ENCODE data around the gene TEX14.
"Not testable (repeated sequence)": the region's sequence is repeated elsewhere in the genome, so short reads cannot be mapped to it uniquely, and the experiment has no call there.

The TEX14 gene

DNA sequence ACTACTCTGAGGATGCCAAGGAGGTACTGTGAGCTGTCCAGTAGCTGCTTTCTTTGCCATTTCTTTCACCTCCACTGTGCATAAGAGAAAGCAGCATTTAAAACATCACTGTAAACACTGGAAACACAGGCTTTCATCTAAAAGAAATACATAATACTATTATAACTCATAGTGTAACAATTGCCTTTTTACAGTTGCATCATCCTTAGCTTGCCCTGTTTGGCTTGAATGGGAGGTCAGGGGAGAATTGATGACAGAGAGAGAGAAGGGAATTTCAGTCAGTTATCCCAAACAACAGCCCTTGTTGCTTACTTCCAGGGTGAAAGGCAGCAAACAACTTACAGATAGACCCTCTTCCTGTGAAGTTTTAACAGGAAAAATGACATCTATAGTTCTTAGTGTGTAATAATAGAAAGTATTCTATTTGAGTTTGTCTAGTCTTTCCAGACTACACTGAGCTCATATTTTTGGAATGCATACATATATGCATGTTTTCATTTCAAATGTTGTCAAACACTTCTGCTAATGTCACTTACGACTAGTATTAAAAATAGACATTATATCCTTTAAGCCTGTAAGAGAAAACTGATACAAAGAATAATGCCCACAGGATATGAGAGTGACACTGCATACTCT is 105.7 kb downstream of the TEX14 start:
- Histone ChIP-seq H3K27me3 (no peaks in the 10 kb centered on the region), H3K27ac (no peak overlapping the region), H3K4me3 (no peak overlapping the region), H3K36me3 (no peaks in the 10 kb centered on the region), H3K9me3 (replicated peaks in 1 of 11) (peaks cover 0 to 3% (median 0%) of the 10 kb centered on the region in 11 experiments; a peak in 1 of 22 replicates), H3K4me2 (no peak overlapping the region), H3K9ac (no peak overlapping the region), H4K20me1 (no peaks in the 10 kb centered on the region), H3K4me1 (peaks cover 0 to 11% (median 6%) of the 10 kb centered on the region in 10 experiments; a peak in 6 of 20 replicates)
- TF ChIP-seq Cebpa-rat (IDR thresholded peaks at IDR 0.05): no peak

DNA sequence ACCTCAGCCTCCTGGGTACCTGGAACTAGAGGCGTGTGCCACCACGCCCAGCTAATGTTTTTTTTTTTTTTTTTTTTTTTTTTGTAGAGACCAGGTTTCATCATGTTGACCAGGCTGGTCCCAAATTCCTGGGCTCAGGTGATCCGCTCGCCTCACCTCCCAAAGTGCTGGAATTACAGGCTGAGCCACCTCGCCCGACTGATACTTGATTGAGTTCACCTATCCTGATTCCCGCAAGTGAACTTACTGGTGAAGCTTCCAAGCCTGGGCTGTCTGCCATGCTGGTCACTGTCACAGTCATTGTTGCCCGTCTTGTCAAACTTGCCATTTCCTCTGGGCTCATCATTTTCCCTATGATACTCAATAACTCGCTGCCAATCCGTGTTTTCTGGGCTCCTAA is 106.3 kb downstream of the TEX14 start:
- H3K4me1 ChIP-seq: peaks cover 0 to 10% (median 6%) of the 10 kb centered on the region in 10 experiments; a peak in 6 of 20 replicates
- no peaks in the 10 kb centered on the region for H3K27me3 ChIP-seq
- H3K9ac ChIP-seq: no peak overlapping the region
- H3K4me3 ChIP-seq: no peak overlapping the region
- no peak for TF ChIP-seq Cebpa-rat (IDR thresholded peaks at IDR 0.05)
- H3K9me3 ChIP-seq (replicated peaks in 1 of 11): peaks cover 0 to 4% (median 0%) of the 10 kb centered on the region in 11 experiments; a peak in 1 of 22 replicates
- H4K20me1 ChIP-seq: no peaks in the 10 kb centered on the region
- H3K36me3 ChIP-seq: no peaks in the 10 kb centered on the region
- no peak overlapping the region for H3K4me2 ChIP-seq
- no peak overlapping the region for H3K27ac ChIP-seq

DNA sequence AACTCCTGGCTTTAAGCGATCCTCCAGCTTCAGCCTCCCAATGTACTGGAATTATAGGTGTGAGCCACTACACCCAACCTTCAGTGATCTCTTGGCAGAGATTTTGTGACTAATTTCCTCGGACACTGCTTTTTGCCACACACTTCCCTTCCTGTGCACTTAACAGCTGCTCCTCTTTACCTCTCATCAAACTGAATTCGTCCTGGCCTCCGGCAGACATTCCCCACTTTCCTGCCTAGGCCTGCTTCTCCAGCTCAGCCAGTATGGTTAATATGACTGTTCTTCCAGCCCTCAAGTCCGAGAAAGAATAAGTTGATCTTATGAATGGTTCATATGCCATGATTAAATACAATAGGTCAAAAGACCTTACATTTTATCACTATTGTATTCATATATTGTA is 108.4 kb downstream of the TEX14 start:
- no peak overlapping the region for H3K4me2 ChIP-seq
- H3K9me3 ChIP-seq (replicated peaks in 1 of 11): peaks cover 0 to 4% (median 0%) of the 10 kb centered on the region in 11 experiments; a peak in 1 of 22 replicates
- no peak for TF ChIP-seq Cebpa-rat (IDR thresholded peaks at IDR 0.05)
- no peaks in the 10 kb centered on the region for H3K27me3 ChIP-seq
- H3K36me3 ChIP-seq: no peaks in the 10 kb centered on the region
- H4K20me1 ChIP-seq: no peaks in the 10 kb centered on the region
- H3K9ac ChIP-seq: no peak overlapping the region
- no peak overlapping the region for H3K4me3 ChIP-seq
- no peaks in the 10 kb centered on the region for H3K4me1 ChIP-seq
- H3K27ac ChIP-seq: no peak overlapping the region

DNA sequence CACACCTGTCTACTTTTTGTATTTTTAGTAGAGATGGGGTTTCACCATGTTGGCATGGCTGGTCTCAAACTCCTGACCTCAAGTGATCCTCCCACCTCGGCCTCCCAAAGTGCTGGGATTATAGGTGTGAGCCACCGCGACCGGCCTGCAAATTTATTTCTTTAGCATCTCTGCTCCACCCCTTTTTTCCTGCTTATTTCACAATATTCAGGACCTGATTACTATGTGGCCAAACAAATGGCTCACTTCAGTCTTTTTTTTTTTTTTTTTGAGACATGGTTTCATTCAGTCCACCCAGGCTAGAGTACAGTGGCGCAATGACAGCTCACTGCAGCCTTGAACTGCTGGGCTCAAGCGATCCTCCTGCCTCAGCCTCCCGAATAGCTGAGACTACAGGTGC is 109.1 kb downstream of the TEX14 start:
- H3K36me3 ChIP-seq; H3K9ac ChIP-seq; H3K9me3 ChIP-seq (replicated peaks in 1 of 11); H3K27me3 ChIP-seq; H4K20me1 ChIP-seq; H3K4me1 ChIP-seq; H3K4me3 ChIP-seq; H3K4me2 ChIP-seq; H3K27ac ChIP-seq: not testable (repeated sequence)
- TF ChIP-seq Cebpa-rat (IDR thresholded peaks at IDR 0.05): peak in 10 of 11 experiments; percentile 7 to 88 (median 50); a peak in 11 of 22 replicates

DNA sequence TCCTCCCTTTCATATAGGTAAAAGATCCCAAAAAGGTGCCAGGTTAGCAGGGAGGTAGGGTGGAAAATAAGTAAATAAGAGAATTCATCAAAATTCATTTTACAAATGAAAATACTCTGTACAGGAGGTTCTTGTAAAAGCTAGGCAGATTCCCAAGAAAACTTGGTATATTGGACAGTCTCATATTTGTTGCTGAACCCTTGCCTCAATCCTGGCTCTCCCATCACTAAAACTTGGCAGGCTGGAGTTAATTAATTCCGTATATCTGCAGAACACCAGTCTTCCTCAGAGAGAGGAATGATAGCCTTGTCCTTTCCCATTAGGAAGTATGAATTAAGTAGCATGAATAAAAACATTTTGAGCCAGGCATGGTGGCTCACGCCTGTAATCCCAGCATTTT is 111.2 kb downstream of the TEX14 start:
- peaks cover 0 to 4% (median 0%) of the 10 kb centered on the region in 11 experiments; a peak in 1 of 22 replicates for H3K9me3 ChIP-seq (replicated peaks in 1 of 11)
- no peak for TF ChIP-seq Cebpa-rat (IDR thresholded peaks at IDR 0.05)
- peaks cover 0 to 2% (median under 1%) of the 10 kb centered on the region in 10 experiments; a peak in 6 of 20 replicates for H3K4me1 ChIP-seq
- H3K27ac ChIP-seq: no peak overlapping the region
- no peaks in the 10 kb centered on the region for H3K36me3 ChIP-seq
- H3K9ac ChIP-seq: no peak overlapping the region
- no peaks in the 10 kb centered on the region for H4K20me1 ChIP-seq
- no peak overlapping the region for H3K4me3 ChIP-seq
- no peak overlapping the region for H3K4me2 ChIP-seq
- H3K27me3 ChIP-seq: no peaks in the 10 kb centered on the region

DNA sequence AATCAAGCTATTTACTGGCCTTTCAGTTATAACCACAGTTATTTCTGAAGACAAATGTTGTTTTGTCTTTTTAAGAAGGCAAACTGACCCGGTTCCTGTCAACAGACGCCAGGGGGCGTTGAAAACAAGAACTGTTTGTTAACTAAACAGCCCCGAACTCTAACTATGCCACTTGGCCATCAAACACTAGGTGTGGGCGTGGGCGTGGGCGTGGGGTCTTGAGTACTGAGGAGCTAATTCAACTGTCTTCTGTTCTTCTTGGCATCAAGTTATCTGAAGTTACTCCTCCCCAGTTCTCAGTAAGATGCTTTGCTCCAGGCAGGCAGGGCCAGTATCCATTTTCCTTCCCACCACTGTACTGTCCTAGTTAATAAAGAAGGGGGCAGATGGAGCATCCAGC is 114.1 kb downstream of the TEX14 start:
- Histone ChIP-seq H4K20me1 (no peaks in the 10 kb centered on the region), H3K4me3 (no peak overlapping the region), H3K27me3 (no peaks in the 10 kb centered on the region), H3K4me2 (peak overlapping the region in 1 of 11 experiments; percentile 5; a peak in 2 of 22 replicates), H3K4me1 (peaks cover 0 to 9% (median 1%) of the 10 kb centered on the region in 10 experiments; a peak in 6 of 20 replicates), H3K27ac (no peak overlapping the region), H3K9me3 (replicated peaks in 1 of 11) (peaks cover 0 to 4% (median 0%) of the 10 kb centered on the region in 11 experiments; a peak in 1 of 22 replicates), H3K9ac (no peak overlapping the region), H3K36me3 (no peaks in the 10 kb centered on the region)
- TF ChIP-seq Cebpa-rat (IDR thresholded peaks at IDR 0.05): no peak

DNA sequence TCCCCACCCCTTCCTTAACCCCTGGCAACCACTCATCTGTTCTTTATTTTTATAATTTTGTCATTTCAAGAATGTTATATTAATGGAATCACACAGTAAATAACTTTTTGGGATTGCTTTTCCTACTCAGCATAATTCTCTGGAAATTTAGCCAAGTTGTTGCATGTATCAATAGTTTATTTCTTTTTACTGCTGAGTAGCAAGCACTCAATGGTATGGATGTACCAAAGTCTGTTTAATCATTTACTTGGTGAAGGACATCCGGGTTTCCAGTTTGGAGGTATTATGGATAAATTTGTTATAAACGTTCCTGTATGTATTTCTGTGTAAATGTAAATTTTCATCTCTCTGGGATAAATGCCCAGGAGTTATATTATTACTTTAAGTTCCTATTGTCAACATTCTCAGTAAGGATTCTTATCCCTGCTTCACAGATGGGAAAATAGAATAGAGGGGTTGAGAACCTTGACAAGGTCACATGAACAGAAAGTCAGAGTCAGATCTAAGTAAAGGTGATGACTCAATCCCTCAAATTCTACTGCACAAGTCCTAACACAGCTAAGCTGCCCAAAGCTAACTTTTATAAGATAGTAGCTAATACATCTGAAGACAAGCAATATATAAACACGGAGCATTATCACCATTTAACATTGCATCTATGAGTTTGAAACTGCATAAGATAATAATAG is 115.0 kb downstream of the TEX14 start:
- peaks cover 0 to 4% (median 0%) of the 10 kb centered on the region in 11 experiments; a peak in 1 of 22 replicates for H3K9me3 ChIP-seq (replicated peaks in 1 of 11)
- H3K4me2 ChIP-seq: no peak overlapping the region
- no peak overlapping the region for H3K9ac ChIP-seq
- peaks cover 0 to 9% (median 1%) of the 10 kb centered on the region in 10 experiments; a peak in 6 of 20 replicates for H3K4me1 ChIP-seq
- TF ChIP-seq Cebpa-rat (IDR thresholded peaks at IDR 0.05): no peak
- H4K20me1 ChIP-seq: no peaks in the 10 kb centered on the region
- H3K36me3 ChIP-seq: no peaks in the 10 kb centered on the region
- no peaks in the 10 kb centered on the region for H3K27me3 ChIP-seq
- H3K4me3 ChIP-seq: no peak overlapping the region
- no peak overlapping the region for H3K27ac ChIP-seq

DNA sequence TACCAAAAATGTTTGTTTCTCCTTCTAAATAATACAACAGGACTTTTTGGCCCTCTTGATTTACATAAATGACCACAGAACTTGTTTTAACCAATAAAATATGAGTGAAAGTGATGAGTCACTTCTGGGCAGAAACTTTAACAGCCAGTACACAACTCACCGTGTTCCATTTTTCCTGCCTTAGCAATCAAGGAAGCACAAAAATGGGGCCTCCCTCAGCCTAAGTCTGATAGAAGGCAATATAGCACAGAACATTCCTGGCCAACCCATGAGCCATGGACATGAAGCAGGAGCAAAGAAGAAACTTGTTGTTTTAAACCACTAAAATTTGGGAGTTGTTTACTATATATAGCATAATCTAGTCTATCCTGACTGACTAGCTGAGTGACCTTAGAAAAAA is 116.3 kb downstream of the TEX14 start:
- Histone ChIP-seq H3K4me2 (peak overlapping the region in 3 of 11 experiments; percentile 28 to 55 (median 43); a peak in 5 of 22 replicates), H3K4me3 (no peak overlapping the region), H4K20me1 (no peaks in the 10 kb centered on the region), H3K36me3 (no peaks in the 10 kb centered on the region), H3K9ac (no peak overlapping the region), H3K27ac (no peak overlapping the region), H3K27me3 (no peaks in the 10 kb centered on the region), H3K4me1 (peaks cover 0 to 9% (median 1%) of the 10 kb centered on the region in 10 experiments; a peak in 6 of 20 replicates), H3K9me3 (replicated peaks in 1 of 11) (no peaks in the 10 kb centered on the region)
- no peak for TF ChIP-seq Cebpa-rat (IDR thresholded peaks at IDR 0.05)

DNA sequence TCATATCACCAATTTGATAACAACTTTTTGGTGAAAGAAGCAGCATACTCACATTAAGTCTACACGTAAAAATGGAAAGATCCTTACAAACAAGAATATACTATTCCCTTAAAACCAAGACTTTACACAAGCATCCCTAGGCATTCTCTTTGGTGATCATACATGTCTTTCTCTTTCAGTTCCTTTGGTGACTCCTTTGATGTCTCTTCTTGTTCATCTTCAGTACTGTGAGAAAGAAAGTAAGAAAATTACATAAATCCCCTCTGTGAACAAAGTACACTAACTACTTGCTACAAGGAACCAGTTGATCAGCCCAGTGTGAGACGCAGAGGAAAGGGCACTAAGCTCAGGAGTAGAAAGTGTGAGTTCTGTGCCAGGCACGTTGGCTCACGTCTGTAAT is 117.8 kb downstream of the TEX14 start:
- no peak for TF ChIP-seq Cebpa-rat (IDR thresholded peaks at IDR 0.05)
- H3K4me2 ChIP-seq: no peak overlapping the region
- no peaks in the 10 kb centered on the region for H4K20me1 ChIP-seq
- H3K9me3 ChIP-seq (replicated peaks in 1 of 11): no peaks in the 10 kb centered on the region
- H3K4me1 ChIP-seq: peaks cover 0 to 16% (median 4%) of the 10 kb centered on the region in 10 experiments; a peak in 9 of 20 replicates
- no peak overlapping the region for H3K4me3 ChIP-seq
- H3K9ac ChIP-seq: no peak overlapping the region
- H3K36me3 ChIP-seq: no peaks in the 10 kb centered on the region
- no peak overlapping the region for H3K27ac ChIP-seq
- H3K27me3 ChIP-seq: no peaks in the 10 kb centered on the region

Data from BLaER1 treated with 17β-estradiol and CSF1 and Interleukin-3, amounts not matched to agents 10 nM and 100 nM (cell line).